SHP77 (cell line): ENCODE results near the gene NAV1.
"Not testable (repeated sequence)": the region's sequence is repeated elsewhere in the genome, so short reads cannot be mapped to it uniquely, and the experiment has no call there.

Experiments
- DNase-seq, 2 experiments: peaks; one replicate each; lab custom pipeline; 2025; lab: John Stamatoyannopoulos, UW

NAV1 gene

GRCh38 chr1:201544710-201545109 lies 5.8 kb downstream of the NAV1 start:
- DNase-seq = no peak

DNA sequence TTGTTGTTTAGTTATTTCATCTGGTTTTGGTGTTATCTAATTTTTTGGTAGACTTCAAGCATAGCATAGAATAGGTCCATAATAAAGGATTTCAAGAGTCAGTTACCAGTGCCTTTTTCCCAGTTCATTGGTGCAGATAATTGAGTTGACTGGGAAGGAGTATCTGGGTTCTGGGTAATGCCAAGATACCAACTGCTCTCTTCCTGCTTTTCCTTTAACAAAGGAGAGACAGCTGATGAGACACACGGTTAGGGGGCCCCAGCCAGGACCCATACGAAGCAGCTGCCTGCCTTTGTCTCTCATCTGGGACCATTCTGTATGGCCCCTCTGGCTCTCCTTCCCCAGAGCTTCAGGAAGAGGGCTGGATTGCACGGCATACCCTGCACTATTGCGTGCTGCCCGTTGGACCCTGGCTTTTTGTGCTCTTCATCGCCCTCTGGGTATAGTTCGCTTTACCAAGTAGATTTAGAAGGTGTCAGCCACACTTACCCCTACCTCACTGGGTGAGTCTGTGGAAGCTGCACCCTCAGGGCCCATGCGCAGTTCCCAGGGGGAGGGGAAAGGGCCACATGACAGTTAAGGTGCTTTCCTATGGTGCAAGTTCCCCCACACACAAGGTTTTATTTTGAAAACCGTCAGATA lies 7.0 kb downstream of the NAV1 start:
- DNase-seq = peak; percentile 53 to 61

GRCh38 chr1:201549522-201549921 lies 10.6 kb downstream of the NAV1 start:
- not testable (repeated sequence) for DNase-seq

- no peak for DNase-seq
Measured at GRCh38 chr1:201551096-201551495, 12.2 kb downstream of the NAV1 start.

- DNase-seq = no peak
Measured at GRCh38 chr1:201551877-201552731, 13.2 kb downstream of the NAV1 start.

DNA sequence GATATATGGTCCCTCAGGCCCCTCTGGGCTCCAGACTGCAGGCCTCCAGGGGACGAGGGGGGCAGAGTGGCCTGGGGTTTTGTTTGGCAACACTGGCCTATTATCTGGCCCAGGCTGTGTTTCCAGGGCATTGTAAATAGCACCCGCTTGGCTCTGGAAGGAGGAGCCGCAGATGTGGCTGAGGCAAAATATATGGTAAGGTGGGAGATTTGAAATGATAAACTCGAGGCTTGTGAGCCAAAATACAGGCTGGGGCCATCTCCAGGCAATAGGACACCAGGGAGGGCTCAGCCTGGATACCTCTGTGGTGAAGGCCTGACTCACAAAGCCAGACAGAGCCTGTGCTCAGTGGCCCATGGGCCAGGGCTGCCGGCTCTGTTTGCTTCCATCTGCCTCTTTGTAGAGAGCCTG lies 14.0 kb downstream of the NAV1 start:
- DNase-seq = no peak

GRCh38 chr1:201553496-201554189 lies 14.7 kb downstream of the NAV1 start:
- no peak for DNase-seq

DNA sequence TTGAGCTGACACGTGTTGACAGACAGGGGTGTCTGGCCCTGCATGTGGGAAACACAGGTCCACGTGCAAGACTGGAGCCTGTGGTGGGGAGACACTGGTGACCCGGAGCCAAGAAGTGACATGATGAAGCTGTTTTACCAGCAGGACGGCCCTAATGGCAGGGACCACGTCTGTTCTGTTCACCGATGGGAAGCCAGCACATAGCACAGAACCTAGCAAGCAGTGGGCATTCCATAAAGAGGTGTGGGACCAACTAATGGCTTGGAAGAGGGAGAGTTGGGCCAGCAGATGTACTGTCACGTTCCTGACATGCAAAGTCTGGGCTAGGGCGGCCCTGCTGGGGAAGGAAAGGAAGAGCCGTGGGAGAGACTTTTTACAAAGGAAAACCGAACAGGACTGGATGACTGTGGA lies 15.3 kb downstream of the NAV1 start:
- no peak for DNase-seq

DNA sequence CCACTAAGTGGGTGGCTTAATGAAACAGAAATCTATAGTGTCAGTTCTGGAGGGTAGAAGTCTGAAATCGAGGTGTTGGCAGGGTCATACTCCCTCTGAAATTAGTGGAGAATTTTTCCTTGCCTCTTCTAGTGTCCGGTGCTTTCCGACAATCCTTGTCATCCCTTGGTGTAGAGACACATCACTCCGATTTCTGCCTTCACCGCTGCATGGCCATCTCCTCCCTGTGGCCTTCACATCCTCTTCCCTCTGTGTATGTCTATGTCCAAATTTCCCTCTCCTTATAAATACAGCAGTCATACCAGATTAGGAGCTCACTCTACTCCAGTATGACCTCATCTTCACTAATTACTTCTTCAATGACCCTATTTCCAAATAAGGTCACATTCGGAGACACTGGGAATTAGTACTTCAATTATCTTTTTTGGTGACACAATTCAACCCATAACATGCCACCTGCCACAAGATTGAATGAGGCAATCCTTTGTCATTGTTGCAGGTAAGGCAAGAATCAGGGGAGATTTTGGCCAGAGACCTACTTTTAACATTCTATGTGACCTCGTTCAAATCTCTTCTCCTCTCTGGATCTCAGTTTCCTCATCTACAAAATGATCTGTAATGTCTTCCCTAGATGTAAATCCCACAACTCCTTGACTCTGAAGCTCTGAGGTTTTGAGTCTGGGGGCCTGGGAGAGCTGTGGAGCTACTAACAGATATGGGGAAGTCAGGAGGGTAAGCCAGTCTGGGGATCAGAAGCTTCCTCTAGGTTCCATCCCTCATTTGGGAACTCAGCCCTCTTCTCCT lies 16.1 kb downstream of the NAV1 start:
- DNase-seq = no peak

- no peak for DNase-seq
Measured at GRCh38 chr1:201555593-201555945, 16.6 kb downstream of the NAV1 start.

DNA sequence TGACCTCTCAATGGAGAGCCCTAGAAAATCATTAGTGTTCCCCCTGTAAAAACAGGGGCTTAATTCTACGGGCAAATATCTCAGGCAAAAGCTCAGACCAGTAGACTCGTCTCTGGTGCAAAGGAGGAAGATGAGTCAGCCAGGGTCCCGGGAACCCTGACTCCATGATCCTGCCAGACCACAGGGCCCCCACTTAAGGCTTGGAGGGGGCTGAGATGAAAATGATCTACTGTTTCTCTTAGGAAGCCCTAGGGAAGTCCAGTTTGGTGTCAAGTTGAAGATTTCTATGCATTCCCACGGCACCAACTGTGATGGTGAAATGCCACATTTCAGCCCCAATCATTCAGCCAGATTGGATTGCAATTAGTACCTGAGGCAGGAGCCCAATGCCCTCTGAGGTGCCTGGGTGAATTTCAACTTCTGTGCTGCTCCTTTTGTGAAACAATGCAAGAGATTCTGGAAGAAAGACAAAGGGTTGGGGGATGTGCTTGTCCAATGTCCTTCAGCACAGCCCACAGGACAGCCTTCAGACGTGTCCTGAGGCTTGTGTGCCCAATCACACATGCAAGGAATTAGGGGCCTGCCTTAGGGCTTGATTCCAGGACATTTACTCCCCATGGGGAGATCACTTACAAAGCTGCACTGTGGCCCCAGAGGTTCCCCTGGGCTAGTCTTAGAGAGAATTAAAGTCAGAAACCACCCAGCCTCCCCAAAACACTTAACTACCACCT lies 18.1 kb downstream of the NAV1 start:
- no peak for DNase-seq

DNA sequence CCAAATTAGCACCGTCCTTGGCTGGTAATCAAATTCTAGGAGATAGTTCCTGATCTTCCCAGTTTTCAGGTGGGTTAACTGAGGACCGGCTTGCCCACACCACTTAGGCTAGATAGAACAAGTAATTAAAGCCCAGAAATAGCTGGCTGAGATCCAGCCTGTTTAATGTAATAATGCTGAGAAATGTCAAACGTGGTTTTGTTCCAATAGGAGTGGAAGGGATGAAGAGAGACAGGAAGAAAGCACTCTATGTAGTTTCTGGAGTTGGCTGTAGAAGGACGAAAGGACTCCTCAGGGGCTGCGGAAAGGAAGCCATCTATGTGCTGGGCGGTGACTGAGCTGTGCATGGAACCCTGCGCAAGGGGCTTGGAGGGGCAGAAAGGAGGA lies 18.6 kb downstream of the NAV1 start:
- DNase-seq = no peak

DNA sequence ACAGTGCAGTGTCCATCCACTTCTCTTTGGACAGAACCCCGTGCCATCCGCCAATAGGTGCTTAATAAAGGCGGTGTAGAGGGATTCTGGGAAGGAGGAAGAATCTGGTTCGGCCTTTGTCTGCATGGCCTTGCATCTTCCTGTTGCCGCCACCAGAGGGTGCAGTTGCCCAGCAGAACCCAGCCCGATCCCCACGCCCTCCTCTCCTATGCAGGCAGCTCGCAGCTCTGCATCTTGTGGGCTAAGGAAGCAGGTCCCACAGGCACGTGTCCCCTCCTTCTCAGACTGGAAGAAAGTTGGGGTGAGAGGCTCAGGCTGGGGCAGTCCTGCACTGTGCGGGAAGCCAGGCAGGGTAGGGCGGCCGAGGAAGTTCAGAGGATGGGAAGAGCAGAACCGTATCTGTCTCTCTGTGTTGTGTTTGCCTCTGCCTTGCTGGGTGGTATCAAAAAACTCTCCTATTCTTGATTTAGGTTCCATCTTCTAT lies 20.8 kb downstream of the NAV1 start:
- peak; percentile 60 to 74 for DNase-seq

DNA sequence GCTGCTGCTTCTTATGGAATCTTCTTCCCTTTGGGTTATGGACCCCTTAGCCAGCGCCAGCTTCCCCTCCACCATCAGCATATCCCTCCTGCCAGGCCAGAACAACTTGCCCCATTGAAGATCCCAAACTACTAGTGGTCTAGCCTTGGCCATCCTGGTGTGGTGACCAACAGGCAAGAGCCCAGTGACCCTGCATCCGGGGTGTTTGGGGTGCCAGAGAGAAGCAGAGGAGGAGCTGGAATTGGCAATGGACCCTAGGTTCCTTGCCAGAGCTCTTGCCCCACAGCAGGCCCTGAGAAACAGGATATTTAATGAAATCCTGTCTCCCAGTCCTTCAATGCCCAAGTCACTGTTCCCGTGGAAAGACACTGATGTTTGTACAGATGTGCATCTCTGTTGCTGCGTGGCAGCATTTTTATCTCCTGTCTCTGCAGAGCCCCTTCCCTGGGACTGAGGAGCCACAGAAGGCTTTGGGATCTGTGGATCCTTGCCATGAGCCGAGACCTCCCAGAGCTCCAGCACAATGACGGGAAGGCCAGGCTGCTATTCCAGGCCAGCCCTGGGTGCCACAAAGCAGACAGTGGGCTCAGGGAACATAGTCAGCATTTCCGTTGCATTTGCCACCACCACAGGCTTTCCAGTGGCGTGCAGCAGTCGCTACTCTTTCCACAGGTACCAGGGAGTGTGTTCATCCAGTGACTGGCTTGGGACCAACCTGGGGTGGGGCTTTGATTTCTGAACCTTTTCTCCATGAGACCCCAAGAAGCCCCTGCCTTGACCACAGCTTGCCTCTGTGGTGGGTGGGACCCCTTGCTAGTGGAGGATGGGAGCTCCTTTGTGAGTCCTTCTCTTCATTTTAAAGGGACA lies 21.6 kb downstream of the NAV1 start:
- no peak for DNase-seq

- DNase-seq = no peak
Measured at GRCh38 chr1:201561195-201561564, 22.3 kb downstream of the NAV1 start.

- DNase-seq = no peak
Measured at GRCh38 chr1:201561601-201562000, 22.7 kb downstream of the NAV1 start.

- DNase-seq = no peak
Measured at GRCh38 chr1:201562257-201562656, 23.3 kb downstream of the NAV1 start.

DNA sequence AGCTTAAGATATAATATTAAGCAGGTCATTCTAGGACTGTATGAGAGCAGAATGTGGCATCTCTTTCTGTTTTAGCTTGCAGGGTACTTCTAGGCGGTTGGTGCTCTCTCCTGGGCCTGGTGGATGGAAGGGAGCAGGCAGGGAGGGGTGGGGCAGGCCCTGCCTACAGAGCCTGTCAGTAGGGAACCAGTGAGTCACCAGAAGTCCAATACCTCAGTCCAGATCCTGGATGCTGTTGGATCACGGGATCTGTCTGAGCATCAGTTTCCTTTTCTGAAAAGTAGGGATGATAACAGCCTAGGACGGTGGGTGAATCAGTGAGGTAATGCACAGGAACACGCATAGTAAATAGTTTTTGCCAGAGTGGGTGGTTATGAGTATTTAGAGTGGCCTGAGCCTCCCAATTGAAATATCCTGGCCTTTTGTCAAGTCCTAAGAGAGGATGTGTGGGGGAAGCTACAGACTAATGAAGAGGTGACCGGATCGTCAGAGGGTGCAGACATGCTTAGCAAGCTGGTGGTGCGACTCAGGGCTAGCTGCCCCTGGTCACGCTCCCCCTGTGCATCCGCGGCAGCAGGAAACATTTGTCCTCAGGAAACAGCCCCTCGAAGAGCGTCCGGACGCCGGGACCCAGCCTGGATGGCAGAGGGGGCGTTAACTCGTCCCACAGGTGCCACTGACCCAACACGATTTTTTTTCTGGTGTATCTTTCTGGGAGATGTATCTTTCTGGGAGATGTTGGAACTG lies 23.9 kb downstream of the NAV1 start:
- no peak for DNase-seq

- DNase-seq = no peak
Measured at GRCh38 chr1:201563406-201563780, 24.5 kb downstream of the NAV1 start.

DNA sequence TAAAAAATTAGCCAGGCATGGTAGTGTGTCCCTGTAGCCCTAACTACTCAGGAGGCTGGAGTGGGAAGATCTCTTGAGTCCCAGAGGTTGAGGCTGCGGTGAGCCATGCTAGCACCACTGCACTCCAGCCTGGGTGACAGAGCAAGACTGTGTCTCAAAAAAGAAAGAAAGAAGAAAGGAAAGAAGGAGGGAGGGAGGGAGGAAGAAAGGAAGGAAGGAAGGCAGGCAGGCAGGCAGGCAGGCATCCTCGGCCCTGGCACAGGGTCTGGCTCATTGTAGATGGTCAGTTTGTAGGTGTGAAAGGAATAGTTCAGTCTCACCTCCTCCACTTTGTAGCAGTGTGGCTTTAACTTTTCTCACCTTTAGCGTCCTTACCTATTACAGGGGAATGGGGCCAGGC lies 25.0 kb downstream of the NAV1 start:
- no peak for DNase-seq
